OCI-LY7 (cell line): ENCODE measurements around the gene THSD7B. TPM values are rescaled to one million over a fixed set of nuclear protein-coding genes. Genes with fewer than 3 reads are reported as not detected.
A peak's percentile ranks its signal among the peaks of the same experiment; 100 is the strongest.

Experiments
- Bru-seq: library from RNA; stranded (reverse); fragments of 400-500 nt; gene quantifications from one replicate; lab custom pipeline; 2021; lab: Mats Ljungman, UMichigan
- BruChase-seq, 2 experiments: library from RNA; stranded (reverse); fragments of 400-500 nt; gene quantifications; one replicate each; lab custom pipeline; 2021; lab: Mats Ljungman, UMichigan
- BruUV-seq: library from RNA; stranded (reverse); fragments of 400-500 nt; replicated peaks from 2 replicates; lab custom pipeline; 2021; lab: Mats Ljungman, UMichigan
- CTCF ChIA-PET: fragments of 300-600 bp; sonication (Branson Sonifier 250); formaldehyde crosslinking; loops from one replicate; lab custom pipeline; 2022; ENCODE audit warnings: antibody characterized with exemption; ENCODE audit not compliant: unreplicated experiment; lab: Charles Lee
- POLR2A ChIA-PET: fragments of 300-600 bp; sonication (Branson Sonifier 250); formaldehyde crosslinking; loops from one replicate; lab custom pipeline; 2022; ENCODE audit warnings: antibody characterized with exemption; lab: Charles Lee
- DNase-seq: peaks from one replicate; pipeline ENCODE4 v3.0.0-alpha.2; 2015; ENCODE audit warnings: low spot score
- H2AFZ ChIP-seq: fragments of 200-600 bp; sonication (generic), shearing (Covaris generic); 2 replicates; pipeline ENCODE4 v1.6.1; 2014; ENCODE audit warnings: mild to moderate bottlenecking, antibody characterized with exemption, low read length, moderate library complexity
- H3K27ac ChIP-seq: fragments of 200-600 bp; sonication (generic); 2 replicates; pipeline ENCODE4 v1.5.1; 2014; ENCODE audit warnings: mixed run types, low read depth, mild to moderate bottlenecking, moderate library complexity, low read length, inconsistent platforms; ENCODE audit not compliant: poor library complexity, severe bottlenecking
- H3K36me3 ChIP-seq: fragments of 200-600 bp; sonication (generic); 2 replicates; pipeline ENCODE4 v1.6.1; 2014; ENCODE audit warnings: mild to moderate bottlenecking, antibody characterized with exemption, low read length, moderate library complexity, mixed read lengths; ENCODE audit not compliant: insufficient read depth
- H3K4me1 ChIP-seq: fragments of 200-600 bp; sonication (generic); 2 replicates; pipeline ENCODE4 v1.5.1; 2014; ENCODE audit warnings: mild to moderate bottlenecking, low read length; ENCODE audit not compliant: insufficient read depth, poor library complexity, severe bottlenecking
- H3K4me2 ChIP-seq: fragments of 200-600 bp; sonication (generic); 2 replicates; pipeline ENCODE4 v1.6.1; 2014; ENCODE audit warnings: mild to moderate bottlenecking, low read length
- H3K4me3 ChIP-seq: fragments of 200-600 bp; sonication (generic); 2 replicates; pipeline ENCODE4 v1.5.1; 2014; ENCODE audit warnings: mild to moderate bottlenecking, low read depth, low read length; ENCODE audit not compliant: poor library complexity, severe bottlenecking
- H3K79me2 ChIP-seq: fragments of 200-600 bp; sonication (generic); 2 replicates; pipeline ENCODE4 v1.6.1; 2016; ENCODE audit warnings: low read depth, mild to moderate bottlenecking, low read length, moderate library complexity, mixed read lengths; ENCODE audit not compliant: insufficient read depth
- H3K9me2 ChIP-seq: fragments of 200-600 bp; sonication (generic); 2 replicates; pipeline ENCODE4 v1.6.1; 2016; ENCODE audit warnings: mild to moderate bottlenecking, low read length, mixed read lengths; ENCODE audit not compliant: insufficient read depth
- H3K9me3 ChIP-seq: fragments of 200-600 bp; sonication (generic); 2 replicates; pipeline ENCODE4 v1.6.1; 2014; ENCODE audit warnings: mild to moderate bottlenecking, mixed run types, low read length, mixed read lengths
- H4K20me1 ChIP-seq: fragments of 200-600 bp; sonication (generic); 2 replicates; pipeline ENCODE4 v1.6.1; 2014; ENCODE audit warnings: mild to moderate bottlenecking, antibody characterized with exemption, low read length, moderate library complexity, mixed read lengths; ENCODE audit not compliant: insufficient read depth
- EZH2phosphoT487 ChIP-seq: fragments of 200-600 bp; sonication (generic); IDR thresholded peaks from 2 replicates; pipeline ENCODE4 v1.6.1; 2018; ENCODE audit warnings: low read depth, borderline replicate concordance, mild to moderate bottlenecking, mixed run types, antibody characterized with exemption, low read length, moderate library complexity, mixed read lengths
- intact Hi-C: fragments of 100-400 bp; cut with micrococcal nuclease; formaldehyde crosslinking; loops from one replicate; pipeline ENCODE4 v1.10.0; 2022; ENCODE audit not compliant: unreplicated experiment
- long read RNA-seq: library from polyadenylated mRNA; stranded (forward); transcript quantifications from one replicate; pipeline ENCODE4 v2.0.0, GENCODE V29; 2022
- total RNA-seq, 2 experiments: library from RNA; depleted of rRNA in 1 of 2; stranded (reverse); fragments of >200 nt in 1 of 2; shearing (Covaris generic) in 1 of 2; gene quantifications; 2 replicates each; pipeline ENCODE4 v1.2.3, GENCODE V29; 2014 to 2022
- TF ChIP-seq, protein P1 (sequence below): fragments of 200-600 bp; sonication (generic); conservative IDR thresholded peaks from 2 replicates; pipeline ENCODE4 v1.5.1; 2014; ENCODE audit warnings: mild to moderate bottlenecking, antibody characterized with exemption, low read length, moderate library complexity, mixed read lengths

Gene THSD7B, protein sequence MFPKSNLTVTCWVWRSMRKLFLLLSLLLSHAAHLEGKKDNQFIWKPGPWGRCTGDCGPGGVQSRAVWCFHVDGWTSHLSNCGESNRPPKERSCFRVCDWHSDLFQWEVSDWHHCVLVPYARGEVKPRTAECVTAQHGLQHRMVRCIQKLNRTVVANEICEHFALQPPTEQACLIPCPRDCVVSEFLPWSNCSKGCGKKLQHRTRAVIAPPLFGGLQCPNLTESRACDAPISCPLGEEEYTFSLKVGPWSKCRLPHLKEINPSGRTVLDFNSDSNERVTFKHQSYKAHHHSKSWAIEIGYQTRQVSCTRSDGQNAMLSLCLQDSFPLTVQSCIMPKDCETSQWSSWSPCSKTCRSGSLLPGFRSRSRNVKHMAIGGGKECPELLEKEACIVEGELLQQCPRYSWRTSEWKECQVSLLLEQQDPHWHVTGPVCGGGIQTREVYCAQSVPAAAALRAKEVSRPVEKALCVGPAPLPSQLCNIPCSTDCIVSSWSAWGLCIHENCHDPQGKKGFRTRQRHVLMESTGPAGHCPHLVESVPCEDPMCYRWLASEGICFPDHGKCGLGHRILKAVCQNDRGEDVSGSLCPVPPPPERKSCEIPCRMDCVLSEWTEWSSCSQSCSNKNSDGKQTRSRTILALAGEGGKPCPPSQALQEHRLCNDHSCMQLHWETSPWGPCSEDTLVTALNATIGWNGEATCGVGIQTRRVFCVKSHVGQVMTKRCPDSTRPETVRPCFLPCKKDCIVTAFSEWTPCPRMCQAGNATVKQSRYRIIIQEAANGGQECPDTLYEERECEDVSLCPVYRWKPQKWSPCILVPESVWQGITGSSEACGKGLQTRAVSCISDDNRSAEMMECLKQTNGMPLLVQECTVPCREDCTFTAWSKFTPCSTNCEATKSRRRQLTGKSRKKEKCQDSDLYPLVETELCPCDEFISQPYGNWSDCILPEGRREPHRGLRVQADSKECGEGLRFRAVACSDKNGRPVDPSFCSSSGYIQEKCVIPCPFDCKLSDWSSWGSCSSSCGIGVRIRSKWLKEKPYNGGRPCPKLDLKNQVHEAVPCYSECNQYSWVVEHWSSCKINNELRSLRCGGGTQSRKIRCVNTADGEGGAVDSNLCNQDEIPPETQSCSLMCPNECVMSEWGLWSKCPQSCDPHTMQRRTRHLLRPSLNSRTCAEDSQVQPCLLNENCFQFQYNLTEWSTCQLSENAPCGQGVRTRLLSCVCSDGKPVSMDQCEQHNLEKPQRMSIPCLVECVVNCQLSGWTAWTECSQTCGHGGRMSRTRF (N-terminal part only)
- total RNA-seq (2014; rRNA removed; shearing (Covaris generic)) = 1.8 and 2.6 TPM in 2 replicates
- 1.7 and 1.8 TPM in 2 replicates for total RNA-seq (2022)
- Bru-seq, nascent RNA = percentile 30 among the genes with signal in this experiment
- percentile 28 among the genes with signal in this experiment for BruChase-seq, experiment 1, labeled RNA remaining after a 6-hour chase
- BruChase-seq, experiment 2, labeled RNA remaining after a 2-hour chase = percentile 30 among the genes with signal in this experiment
- long read RNA-seq, partial matches to known transcripts = 0 of 2 reads
- long read RNA-seq, other reads (novel, unspliced or antisense) = 2 of 2 reads

DNA sequence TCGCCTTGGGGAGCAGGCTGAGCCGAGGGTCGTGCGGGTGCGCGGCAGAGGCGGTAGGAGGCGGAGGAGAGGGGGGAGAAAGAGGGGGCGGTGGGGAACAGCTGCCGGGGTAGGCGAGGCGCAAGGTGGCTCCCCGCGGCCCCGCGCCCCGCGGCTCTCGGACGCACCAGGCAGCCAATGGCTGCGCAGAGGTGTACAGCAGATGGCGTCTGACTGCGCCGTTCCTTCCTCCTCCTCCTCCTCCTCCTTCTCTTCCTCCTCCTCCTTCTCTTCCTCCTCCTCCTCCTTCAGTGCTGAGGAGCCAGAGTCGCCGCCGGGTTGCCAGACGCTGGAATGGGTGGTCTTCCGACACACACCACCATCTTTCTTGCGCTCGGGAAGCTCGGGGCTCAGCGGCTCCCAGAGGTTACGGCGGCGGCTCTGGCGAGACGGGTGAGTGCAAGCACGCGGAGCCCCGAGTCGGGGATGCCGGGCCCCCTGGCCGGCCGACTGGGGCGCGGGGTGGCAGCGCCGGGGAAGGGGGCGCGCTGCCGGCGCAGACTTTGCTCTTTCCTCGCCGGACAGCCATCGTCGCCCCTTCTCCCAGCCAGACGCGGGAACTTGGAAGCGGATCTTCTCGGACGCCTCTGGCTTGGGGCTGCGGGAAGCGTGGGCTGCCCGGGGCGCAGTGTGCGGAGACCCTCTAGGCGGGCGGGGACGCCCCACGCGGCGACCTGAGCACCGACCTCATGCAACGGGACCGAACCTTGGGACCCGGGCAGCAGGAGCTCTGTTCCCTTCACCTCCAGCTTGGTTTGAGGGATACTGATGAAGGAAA lies at the start of gene THSD7B:
Gene THSD7B (plus strand): TSS at position 290 of the 817 bp plus-strand sequence. CDS start 116,634 bp downstream, outside the sequence.
- ChIA-PET CTCF (no interaction called here), POLR2A (no interaction called here)
- H3K27ac ChIP-seq = no peak within 1 kb of the TSS
- no peak within 1 kb of the TSS for H3K4me2 ChIP-seq
- TF ChIP-seq EZH2phosphoT487 = no peak
- TF ChIP-seq, protein P1, sequence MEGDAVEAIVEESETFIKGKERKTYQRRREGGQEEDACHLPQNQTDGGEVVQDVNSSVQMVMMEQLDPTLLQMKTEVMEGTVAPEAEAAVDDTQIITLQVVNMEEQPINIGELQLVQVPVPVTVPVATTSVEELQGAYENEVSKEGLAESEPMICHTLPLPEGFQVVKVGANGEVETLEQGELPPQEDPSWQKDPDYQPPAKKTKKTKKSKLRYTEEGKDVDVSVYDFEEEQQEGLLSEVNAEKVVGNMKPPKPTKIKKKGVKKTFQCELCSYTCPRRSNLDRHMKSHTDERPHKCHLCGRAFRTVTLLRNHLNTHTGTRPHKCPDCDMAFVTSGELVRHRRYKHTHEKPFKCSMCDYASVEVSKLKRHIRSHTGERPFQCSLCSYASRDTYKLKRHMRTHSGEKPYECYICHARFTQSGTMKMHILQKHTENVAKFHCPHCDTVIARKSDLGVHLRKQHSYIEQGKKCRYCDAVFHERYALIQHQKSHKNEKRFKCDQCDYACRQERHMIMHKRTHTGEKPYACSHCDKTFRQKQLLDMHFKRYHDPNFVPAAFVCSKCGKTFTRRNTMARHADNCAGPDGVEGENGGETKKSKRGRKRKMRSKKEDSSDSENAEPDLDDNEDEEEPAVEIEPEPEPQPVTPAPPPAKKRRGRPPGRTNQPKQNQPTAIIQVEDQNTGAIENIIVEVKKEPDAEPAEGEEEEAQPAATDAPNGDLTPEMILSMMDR = no peak
- H3K79me2 ChIP-seq = no peaks in the 10 kb centered on the region
- intact Hi-C loops = no loop called here
- H3K36me3 ChIP-seq = no peaks in the 10 kb centered on the region
- DNase-seq = no peak
- H3K9me2 ChIP-seq = no peaks in the 10 kb centered on the region
- no TSS peak for BruUV-seq
- H4K20me1 ChIP-seq = no peaks in the 10 kb centered on the region
- no peak within 1 kb of the TSS for H3K4me3 ChIP-seq
- no peaks in the 10 kb centered on the region for H3K4me1 ChIP-seq
- H3K9me3 ChIP-seq = no peaks in the 10 kb centered on the region
- H2AFZ ChIP-seq = no peak within 1 kb of the TSS

DNA sequence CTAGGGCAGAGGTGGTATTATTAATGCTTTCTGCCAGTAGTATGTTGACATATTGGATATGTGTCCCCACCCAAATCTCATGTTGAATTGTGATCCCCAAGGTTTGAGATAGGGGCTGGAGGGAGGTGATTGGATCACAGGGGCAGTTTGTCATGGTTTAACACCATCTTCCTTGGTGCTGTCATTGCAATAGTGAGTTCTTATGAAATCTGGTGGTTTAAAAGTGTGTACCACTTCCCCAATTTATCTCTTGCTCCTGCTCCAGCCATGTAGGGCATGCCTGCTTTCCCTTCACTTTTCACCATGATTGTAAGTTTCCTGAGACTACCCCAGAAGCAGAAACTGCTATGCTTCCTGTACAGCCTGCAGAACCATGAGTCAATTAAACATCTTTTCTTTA lies 47.1 kb upstream of the THSD7B start:
- intact Hi-C loops = no loop called here
- POLR2A ChIA-PET = no interaction called here

More for the DNA sequence above, 47.1 kb upstream of the THSD7B start:
- TF ChIP-seq EZH2phosphoT487 = no peak
- TF ChIP-seq, protein P1 = no peak
- DNase-seq = no peak
- H4K20me1 ChIP-seq = no peaks in the 10 kb centered on the region
- no peak overlapping the region for H3K27ac ChIP-seq
- H3K9me2 ChIP-seq = no peaks in the 10 kb centered on the region
- H3K4me3 ChIP-seq = no peak overlapping the region
- H3K36me3 ChIP-seq = no peaks in the 10 kb centered on the region
- no peak overlapping the region for H2AFZ ChIP-seq
- CTCF ChIA-PET = no interaction called here
- H3K79me2 ChIP-seq = no peaks in the 10 kb centered on the region
- no peak overlapping the region for H3K4me2 ChIP-seq
- no peaks in the 10 kb centered on the region for H3K9me3 ChIP-seq
- BruUV-seq = no TSS peak
- H3K4me1 ChIP-seq = no peaks in the 10 kb centered on the region
